Smooth muscle cell (in vitro differentiated cells): ENCODE data around the gene FGF19. TPM values are rescaled to one million over a fixed set of nuclear protein-coding genes. Genes with fewer than 3 reads are reported as not detected.

Experiments
- DNase-seq: peaks from one replicate; lab custom pipeline; 2025; ENCODE audit not compliant: unreplicated experiment; lab: John Stamatoyannopoulos, UW
- H2AFZ ChIP-seq: fragments of 200-600 bp; sonication (generic); 2 replicates; pipeline ENCODE4 v1.6.0; 2016; ENCODE audit warnings: antibody characterized with exemption, low read depth, mild to moderate bottlenecking
- H3F3A ChIP-seq: fragments of 200-600 bp; sonication (generic); 2 replicates; pipeline ENCODE4 v1.6.0; 2017; ENCODE audit warnings: antibody characterized with exemption, low read depth
- H3K27ac ChIP-seq: fragments of 200-600 bp; sonication (generic); 2 replicates; pipeline ENCODE4 v1.5.1; 2016; ENCODE audit warnings: low read depth, mild to moderate bottlenecking
- H3K27me3 ChIP-seq: fragments of 200-600 bp; sonication (generic); 2 replicates; pipeline ENCODE4 v1.6.1; 2016; ENCODE audit warnings: low read depth, mild to moderate bottlenecking
- H3K36me3 ChIP-seq: fragments of 200-600 bp; sonication (generic); 2 replicates; pipeline ENCODE4 v1.5.1; 2016; ENCODE audit warnings: low read depth
- H3K4me1 ChIP-seq: fragments of 200-600 bp; sonication (generic); 2 replicates; pipeline ENCODE4 v1.5.1; 2016; ENCODE audit warnings: low read depth
- H3K4me2 ChIP-seq: fragments of 200-600 bp; sonication (generic); 2 replicates; pipeline ENCODE4 v1.6.0; 2016; ENCODE audit warnings: mild to moderate bottlenecking
- H3K4me3 ChIP-seq: fragments of 200-600 bp; sonication (generic); 2 replicates; pipeline ENCODE4 v1.5.1; 2016; ENCODE audit warnings: mild to moderate bottlenecking
- H3K79me2 ChIP-seq: fragments of 200-600 bp; sonication (generic); 2 replicates; pipeline ENCODE4 v1.6.0; 2016; ENCODE audit warnings: low read depth, mild to moderate bottlenecking
- H3K9ac ChIP-seq: fragments of 200-600 bp; sonication (generic); 2 replicates; pipeline ENCODE4 v1.6.0; 2016; ENCODE audit warnings: low read depth
- H3K9me3 ChIP-seq: fragments of 200-600 bp; sonication (generic); replicated peaks from 2 replicates; pipeline ENCODE4 v1.5.1; 2016; ENCODE audit warnings: low read depth
- H4K20me1 ChIP-seq: fragments of 200-600 bp; sonication (generic); 2 replicates; pipeline ENCODE4 v1.6.0; 2016; ENCODE audit warnings: low read depth
- CTCF ChIP-seq: fragments of 200-600 bp; sonication (generic); IDR thresholded peaks from 2 replicates; pipeline ENCODE4 v1.5.1; 2017; ENCODE audit warnings: borderline replicate concordance, mild to moderate bottlenecking, antibody characterized with exemption; ENCODE audit not compliant: insufficient read depth, poor library complexity, severe bottlenecking
- WGBS: methylation state at CpG from one replicate; pipeline ENCODE4 v1.1.7; 2016; ENCODE audit warnings: low lambda C conversion rate; 5-methylcytosine and 5-hydroxymethylcytosine counted together
- polyA plus RNA-seq: library from polyadenylated mRNA; unstranded; fragments of >200 nt; fragmentation: Nextera tagmentation; extraction: Ambion mirVana; gene quantifications from 2 replicates; pipeline ENCODE4 v1.2.1, GENCODE V29; 2016
- total RNA-seq: library from RNA; depleted of rRNA; stranded (reverse); fragments of >200 nt; gene quantifications from 2 replicates; pipeline ENCODE4 v1.2.3, GENCODE V29; 2014

The FGF19 gene
- total and polyA plus RNA-seq, 2 experiments from 2014 or later = not detected

- no peaks in the 10 kb centered on the region for H3K27me3 ChIP-seq
- no peak overlapping the region for H3K9ac ChIP-seq
- WGBS = 93% methylated on average over 14 of the region's 14 CpGs
- no peak for DNase-seq
- H3K4me1 ChIP-seq = no peaks in the 10 kb centered on the region
- H3K4me2 ChIP-seq = no peak overlapping the region
- no peak overlapping the region for H3K27ac ChIP-seq
- peaks cover 8% of the 10 kb centered on the region for H3F3A ChIP-seq
- H3K4me3 ChIP-seq = no peak overlapping the region
- H3K36me3 ChIP-seq = no peaks in the 10 kb centered on the region
- no peak overlapping the region for H2AFZ ChIP-seq
- no peak for TF ChIP-seq CTCF
- peaks cover 20% of the 10 kb centered on the region for H4K20me1 ChIP-seq
- H3K9me3 ChIP-seq = no peaks in the 10 kb centered on the region
- peaks cover 4% of the 10 kb centered on the region for H3K79me2 ChIP-seq
These were observed 37.6 kb downstream of the FGF19 start for GRCh38 chr11:69666261-69666660.

- no peak for DNase-seq
- Histone ChIP-seq H3K27me3 (no peaks in the 10 kb centered on the region), H3K36me3 (no peaks in the 10 kb centered on the region), H3K79me2 (peaks cover 4% of the 10 kb centered on the region), H4K20me1 (peaks cover 19% of the 10 kb centered on the region), H3K9ac (no peak overlapping the region), H2AFZ (no peak overlapping the region), H3K27ac (no peak overlapping the region), H3K9me3 (no peaks in the 10 kb centered on the region), H3K4me1 (no peaks in the 10 kb centered on the region), H3K4me3 (no peak overlapping the region), H3K4me2 (no peak overlapping the region), H3F3A (peaks cover 4% of the 10 kb centered on the region)
- no peak for TF ChIP-seq CTCF
- WGBS = 97% methylated on average over 11 of the region's 11 CpGs
These were observed 38.2 kb downstream of the FGF19 start for GRCh38 chr11:69665669-69666068.

GRCh38 chr11:69664901-69665300, 38.9 kb downstream of the FGF19 start:
- DNase-seq = no peak
- 99% methylated on average over 8 of the region's 8 CpGs for WGBS
- no peaks in the 10 kb centered on the region for H3F3A ChIP-seq
- no peak overlapping the region for H3K9ac ChIP-seq
- peaks cover 13% of the 10 kb centered on the region for H4K20me1 ChIP-seq
- H3K4me2 ChIP-seq = no peak overlapping the region
- H2AFZ ChIP-seq = no peak overlapping the region
- no peaks in the 10 kb centered on the region for H3K9me3 ChIP-seq
- H3K79me2 ChIP-seq = peaks cover 4% of the 10 kb centered on the region
- no peaks in the 10 kb centered on the region for H3K4me1 ChIP-seq
- no peaks in the 10 kb centered on the region for H3K27me3 ChIP-seq
- H3K27ac ChIP-seq = no peak overlapping the region
- no peak for TF ChIP-seq CTCF
- no peak overlapping the region for H3K4me3 ChIP-seq
- H3K36me3 ChIP-seq = no peaks in the 10 kb centered on the region

- no peak overlapping the region for H3K27ac ChIP-seq
- no peaks in the 10 kb centered on the region for H3K27me3 ChIP-seq
- H2AFZ ChIP-seq = no peak overlapping the region
- peaks cover 7% of the 10 kb centered on the region for H4K20me1 ChIP-seq
- TF ChIP-seq CTCF = no peak
- H3F3A ChIP-seq = no peaks in the 10 kb centered on the region
- no peaks in the 10 kb centered on the region for H3K9me3 ChIP-seq
- 98% methylated on average over 17 of the region's 17 CpGs for WGBS
- H3K4me1 ChIP-seq = no peaks in the 10 kb centered on the region
- DNase-seq = no peak
- H3K79me2 ChIP-seq = peaks cover under 1% of the 10 kb centered on the region
- H3K36me3 ChIP-seq = no peaks in the 10 kb centered on the region
- H3K9ac ChIP-seq = no peak overlapping the region
- no peak overlapping the region for H3K4me2 ChIP-seq
- H3K4me3 ChIP-seq = no peak overlapping the region
These were observed 39.6 kb downstream of the FGF19 start for GRCh38 chr11:69664103-69664775.
